HG03064 (cell line): ENCODE data around the gene OR8S1.
"Not testable (repeated sequence)": the region's sequence is repeated elsewhere in the genome, so short reads cannot be mapped to it uniquely, and the experiment has no call there.

ENCODE experiments used
- ATAC-seq: cut with Tn5 transposase; IDR thresholded peaks from one replicate; pipeline ENCODE4 v1.9.1; 2021; ENCODE audit warnings: low read depth; ENCODE audit not compliant: unreplicated experiment

The OR8S1 gene, protein sequence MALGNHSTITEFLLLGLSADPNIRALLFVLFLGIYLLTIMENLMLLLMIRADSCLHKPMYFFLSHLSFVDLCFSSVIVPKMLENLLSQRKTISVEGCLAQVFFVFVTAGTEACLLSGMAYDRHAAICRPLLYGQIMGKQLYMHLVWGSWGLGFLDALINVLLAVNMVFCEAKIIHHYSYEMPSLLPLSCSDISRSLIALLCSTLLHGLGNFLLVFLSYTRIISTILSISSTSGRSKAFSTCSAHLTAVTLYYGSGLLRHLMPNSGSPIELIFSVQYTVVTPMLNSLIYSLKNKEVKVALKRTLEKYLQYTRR

DNA sequence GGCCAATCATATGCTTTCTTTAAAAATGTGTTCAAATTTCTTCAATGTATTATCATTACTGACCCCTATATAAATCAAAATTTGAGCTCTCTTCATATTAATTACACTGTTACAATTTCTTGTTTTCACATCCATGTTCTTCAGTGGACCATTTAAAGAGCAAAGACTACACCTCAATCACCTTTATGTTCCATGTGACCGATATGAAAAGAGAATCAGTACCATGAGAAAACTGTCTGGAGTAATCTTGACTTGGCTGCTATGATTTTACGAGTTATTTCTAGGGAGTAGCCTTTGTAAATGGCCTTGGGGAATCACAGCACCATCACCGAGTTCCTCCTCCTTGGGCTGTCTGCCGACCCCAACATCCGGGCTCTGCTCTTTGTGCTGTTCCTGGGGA, at the start of gene OR8S1:
Gene OR8S1 (plus strand): TSS at position 301 of the 400 bp plus-strand sequence. CDS start 0 bp downstream, at position 301.
- ATAC-seq, result no peak

- no peak for ATAC-seq
Observed at GRCh38 chr12:48482198-48482597, 43.2 kb upstream of the OR8S1 start, which contains the start of gene C12orf54. Gene C12orf54, plus strand, starts transcription at chr12:48482498. Its CDS starts 799 bp downstream, at chr12:48483297.

DNA sequence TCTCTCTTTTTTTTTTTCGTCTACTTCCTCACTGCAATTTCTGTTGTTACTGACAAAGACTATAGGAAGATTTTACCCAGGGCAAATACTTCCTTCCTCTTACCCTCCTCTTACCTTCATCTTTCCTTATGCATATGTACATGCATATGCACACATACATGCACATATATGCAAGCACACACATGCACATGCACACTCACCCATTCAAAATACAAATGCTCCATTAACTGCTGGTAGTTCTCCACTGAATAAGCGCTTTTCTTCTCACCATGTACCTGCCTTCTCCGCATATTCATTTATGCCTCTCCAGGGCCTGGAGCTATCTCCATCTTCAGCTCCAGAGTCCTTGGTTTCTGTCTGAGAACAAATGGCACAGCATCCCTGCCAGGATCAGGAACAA, 42.5 kb upstream of the OR8S1 start:
- no peak for ATAC-seq

- ATAC-seq, result no peak
Observed at GRCh38 chr12:48486261-48486660, 39.2 kb upstream of the OR8S1 start.

DNA sequence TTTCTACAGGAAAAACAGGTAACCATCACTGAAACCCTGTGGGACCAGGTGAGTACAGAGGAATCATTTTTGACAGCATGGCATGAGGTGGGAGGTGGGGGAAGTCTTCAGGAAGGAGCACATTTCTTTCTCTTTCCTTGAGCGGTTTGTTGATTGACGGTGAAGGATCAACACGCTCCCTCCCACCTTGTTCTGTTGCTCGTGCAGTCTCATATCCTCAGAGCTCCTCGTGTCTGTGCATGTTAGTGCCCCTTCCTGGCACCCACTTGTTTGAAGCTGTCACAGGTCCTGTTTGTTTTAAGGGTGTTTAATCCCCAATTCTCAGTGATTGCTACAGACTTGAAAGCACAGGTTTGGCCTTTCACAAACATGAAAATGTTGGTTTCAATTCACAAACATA, 38.8 kb upstream of the OR8S1 start:
- no peak for ATAC-seq

DNA sequence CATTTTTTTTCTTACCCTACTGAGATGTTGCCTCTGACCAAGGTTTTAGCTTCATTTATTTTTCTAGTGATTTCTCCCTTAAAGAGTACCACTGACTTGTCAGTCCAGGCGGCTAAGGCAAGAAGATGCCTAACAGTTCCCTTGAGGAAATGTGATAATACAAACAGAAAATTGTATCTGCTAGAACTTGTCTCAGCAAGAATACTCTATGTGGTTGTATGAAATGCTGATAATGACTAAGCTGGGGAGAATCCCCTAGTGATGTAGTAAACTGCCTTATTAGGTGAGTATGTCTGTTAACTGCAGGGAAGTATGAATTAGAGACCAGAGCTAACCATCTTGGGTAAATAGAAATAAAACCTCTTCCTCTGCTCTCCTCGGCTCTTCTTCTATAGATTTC, 36.4 kb upstream of the OR8S1 start:
- peak; percentile 91 for ATAC-seq

GRCh38 chr12:48489456-48489855, 36.0 kb upstream of the OR8S1 start:
- not testable (repeated sequence) for ATAC-seq

DNA sequence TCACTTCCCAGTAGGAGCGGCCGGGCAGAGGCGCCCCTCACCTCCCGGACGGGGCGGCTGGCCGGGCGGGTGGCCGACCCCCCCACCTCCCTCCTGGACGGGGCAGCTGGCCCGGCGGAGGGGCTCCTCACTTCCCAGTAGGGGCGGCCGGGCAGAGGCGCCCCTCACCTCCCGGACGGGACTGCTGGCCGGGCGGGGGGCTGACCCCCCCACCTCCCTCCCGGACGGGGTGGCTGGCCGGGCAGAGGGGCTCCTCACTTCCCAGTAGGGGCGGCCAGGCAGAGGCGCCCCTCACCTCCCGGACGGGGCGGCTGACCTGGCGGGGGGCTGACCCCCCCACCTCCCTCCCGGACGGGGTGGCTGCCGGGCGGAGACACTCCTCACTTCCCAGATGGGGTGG, 25.2 kb upstream of the OR8S1 start:
- not testable (repeated sequence) for ATAC-seq

DNA sequence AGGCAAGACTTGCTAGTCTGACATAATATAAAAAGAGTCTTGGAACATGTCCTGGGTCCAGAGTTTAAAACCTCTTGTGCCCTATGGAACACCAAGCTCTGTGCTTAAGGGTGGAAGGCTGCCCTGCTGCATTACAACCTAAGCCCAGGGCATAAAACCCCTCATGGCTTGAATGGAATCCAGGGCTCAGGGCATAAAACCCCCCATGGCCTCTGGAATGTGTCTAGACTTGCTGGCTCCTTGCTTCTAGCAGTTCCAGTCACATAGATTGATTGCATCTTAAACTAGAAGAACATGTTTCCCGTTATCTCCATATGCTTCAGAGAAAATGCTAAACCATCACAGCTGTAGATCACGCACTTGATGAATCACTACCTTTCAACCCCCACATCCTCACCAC, 18.6 kb upstream of the OR8S1 start:
- ATAC-seq, result not testable (repeated sequence)

- ATAC-seq, result no peak
Observed at GRCh38 chr12:48508987-48509386, 16.4 kb upstream of the OR8S1 start.

DNA sequence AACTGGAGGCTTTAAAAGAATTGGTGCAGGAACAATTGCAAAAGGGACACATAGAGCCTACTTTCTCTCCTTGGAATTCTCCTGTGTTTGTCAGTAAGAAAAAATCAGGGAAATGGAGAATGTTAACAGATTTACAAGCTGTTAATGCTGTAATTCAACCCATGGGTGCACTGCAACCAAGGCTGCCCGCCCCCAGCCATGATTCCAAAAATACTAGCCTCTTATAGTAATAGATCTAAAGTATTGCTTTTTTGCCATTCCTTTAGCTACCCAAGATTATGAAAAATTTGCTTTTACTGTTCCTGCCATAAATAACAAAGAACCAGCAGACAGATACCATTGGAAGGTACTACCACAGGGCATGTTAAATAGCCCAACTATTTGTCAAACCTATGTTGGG, 15.3 kb upstream of the OR8S1 start:
- ATAC-seq, result no peak

- no peak for ATAC-seq
Observed at GRCh38 chr12:48512855-48513254, 12.6 kb upstream of the OR8S1 start.

GRCh38 chr12:48514728-48515127, 10.7 kb upstream of the OR8S1 start:
- ATAC-seq, result no peak

GRCh38 chr12:48520381-48520780, 5.1 kb upstream of the OR8S1 start:
- not testable (repeated sequence) for ATAC-seq

- ATAC-seq, result no peak
Observed at GRCh38 chr12:48527891-48528670, 2.6 kb downstream of the OR8S1 start.

- no peak for ATAC-seq
Observed at GRCh38 chr12:48532601-48533000, 7.2 kb downstream of the OR8S1 start.

DNA sequence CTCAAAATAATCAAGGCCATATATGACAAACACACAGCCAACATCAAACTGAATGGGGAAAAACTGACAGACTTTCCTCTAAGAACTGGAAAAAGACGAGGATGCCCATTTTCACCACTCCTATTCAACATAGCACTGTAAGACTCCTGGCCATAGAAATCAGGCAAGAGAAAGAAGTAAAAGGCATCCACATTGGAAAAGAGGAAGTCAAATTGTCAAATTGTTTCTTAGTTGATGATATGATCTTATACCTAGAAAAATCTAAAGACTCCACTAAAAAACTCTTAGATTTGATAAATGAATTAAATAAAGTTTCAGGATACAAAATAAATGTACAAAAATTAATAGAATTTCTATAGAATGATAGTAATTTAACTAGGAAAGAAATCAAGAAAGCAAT, 11.2 kb downstream of the OR8S1 start:
- ATAC-seq, result no peak

DNA sequence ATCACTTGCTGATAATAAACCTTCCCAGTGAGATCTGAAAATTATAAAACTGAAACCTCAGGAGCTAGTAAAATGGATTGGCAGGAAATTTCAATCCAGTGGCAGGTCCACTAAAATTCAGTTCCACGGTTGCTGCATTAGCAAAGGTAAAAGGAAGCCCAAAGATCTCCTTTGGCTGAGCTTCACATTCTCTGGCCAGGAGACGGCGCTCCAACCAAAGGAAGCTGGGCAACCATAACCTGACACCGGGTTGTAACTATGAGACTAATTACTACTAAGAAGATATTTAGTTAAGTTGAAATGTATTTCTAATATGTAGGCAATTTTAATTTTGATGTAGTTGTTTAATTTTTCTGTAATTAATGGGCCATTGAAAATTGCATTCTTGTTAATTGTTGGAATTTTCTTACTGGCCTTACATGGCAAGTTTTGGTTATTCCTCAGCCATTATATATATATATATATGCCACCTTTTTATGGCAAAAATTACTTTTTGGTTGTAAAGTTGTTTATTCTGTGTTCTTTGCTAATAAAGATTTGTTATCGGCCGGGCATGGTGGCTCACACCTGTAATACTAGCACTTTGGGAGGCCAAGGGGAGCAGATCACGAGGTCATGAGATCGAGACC, 17.0 kb downstream of the OR8S1 start:
- no peak for ATAC-seq

- no peak for ATAC-seq
Observed at GRCh38 chr12:48545833-48546469, 20.5 kb downstream of the OR8S1 start.

- not testable (repeated sequence) for ATAC-seq
Observed at GRCh38 chr12:48547012-48547411, 21.6 kb downstream of the OR8S1 start.

- not testable (repeated sequence) for ATAC-seq
Observed at GRCh38 chr12:48551636-48552035, 26.2 kb downstream of the OR8S1 start.
